Urinary bladder (tissue), 4 donors: ENCODE data around the gene SAMD13. TPM values are rescaled to one million over a fixed set of nuclear protein-coding genes. Genes with fewer than 3 reads are reported as not detected.

Experiments
- DNase-seq: peaks from one replicate; pipeline ENCODE4 v3.0.0-alpha.2; 2015; ENCODE audit errors: extremely low spot score
- H3K27ac ChIP-seq: one replicate; pipeline ENCODE4 v1.5.1; 2013; ENCODE audit warnings: low read depth, mild to moderate bottlenecking, moderate library complexity
- H3K36me3 ChIP-seq: one replicate; pipeline ENCODE4 v1.6.1; 2013; ENCODE audit warnings: mild to moderate bottlenecking, moderate library complexity; ENCODE audit not compliant: insufficient read depth
- H3K4me1 ChIP-seq: one replicate; pipeline ENCODE4 v1.6.1; 2013; ENCODE audit warnings: mild to moderate bottlenecking, moderate library complexity; ENCODE audit not compliant: insufficient read depth
- H3K4me3 ChIP-seq: one replicate; pipeline ENCODE4 v1.5.1; 2013; ENCODE audit warnings: low read depth, low read length
- WGBS: extraction: QIAGEN DNeasy Blood & Tissue Kit; methylation state at CpG from one replicate; pipeline ENCODE4 v1.1.7; 2013; 5-methylcytosine and 5-hydroxymethylcytosine counted together
- polyA plus RNA-seq: library from polyadenylated mRNA; stranded (reverse); fragments of 200-250 nt; gene quantifications from one replicate; pipeline ENCODE4 v1.2.3, GENCODE V29; 2013
- small RNA-seq: library from RNA; depleted of rRNA; stranded (forward); fragments of <200 nt; gene quantifications from one replicate; pipeline ENCODE3, GENCODE V24; 2014
- total RNA-seq: library from RNA; depleted of rRNA; stranded (reverse); fragments of >200 nt; gene quantifications from one replicate; pipeline ENCODE4 v1.2.3, GENCODE V29; 2014
- donor health status: healthy with polysubstance abuse.
- donor health status: healthy.

SAMD13 gene
- total and polyA plus RNA-seq, 2 donors: 1.2 to 8.1 TPM

DNA sequence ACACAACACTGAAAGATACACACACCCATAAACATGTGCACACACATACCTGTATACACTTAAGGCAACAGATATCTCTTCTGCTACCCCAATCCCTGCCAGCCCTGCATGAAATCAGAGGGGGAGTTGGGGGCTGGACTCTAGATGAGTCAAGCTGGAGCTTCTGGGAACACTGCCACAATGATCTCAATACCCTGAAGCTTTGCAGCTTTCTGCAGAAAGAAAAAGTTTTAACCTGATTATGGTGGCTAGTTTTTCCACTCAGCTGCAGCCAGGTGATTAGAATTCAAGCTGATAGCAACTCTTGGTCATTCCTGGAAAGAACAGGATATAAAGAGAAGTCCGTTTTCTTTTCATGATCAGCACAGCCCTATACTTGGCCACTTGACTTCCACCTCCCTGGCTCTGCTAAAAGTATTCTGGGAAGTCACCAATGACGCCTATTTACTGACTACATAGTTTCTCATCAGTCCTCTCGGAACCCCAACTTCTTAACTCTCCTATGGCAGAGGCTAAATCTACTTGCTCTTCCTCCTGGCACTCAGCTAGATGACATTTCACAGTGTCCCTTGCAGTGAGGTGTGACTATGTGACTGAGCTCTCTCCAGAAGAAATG, 76.1 kb downstream of the SAMD13 start:
- Histone ChIP-seq H3K36me3 (no peaks in the 10 kb centered on the region), H3K4me3 (no peak overlapping the region), H3K27ac (no peak overlapping the region), H3K4me1 (no peaks in the 10 kb centered on the region)
- DNase-seq: no peak
- 31% methylated on average over 3 of the region's 3 CpGs for WGBS

DNA sequence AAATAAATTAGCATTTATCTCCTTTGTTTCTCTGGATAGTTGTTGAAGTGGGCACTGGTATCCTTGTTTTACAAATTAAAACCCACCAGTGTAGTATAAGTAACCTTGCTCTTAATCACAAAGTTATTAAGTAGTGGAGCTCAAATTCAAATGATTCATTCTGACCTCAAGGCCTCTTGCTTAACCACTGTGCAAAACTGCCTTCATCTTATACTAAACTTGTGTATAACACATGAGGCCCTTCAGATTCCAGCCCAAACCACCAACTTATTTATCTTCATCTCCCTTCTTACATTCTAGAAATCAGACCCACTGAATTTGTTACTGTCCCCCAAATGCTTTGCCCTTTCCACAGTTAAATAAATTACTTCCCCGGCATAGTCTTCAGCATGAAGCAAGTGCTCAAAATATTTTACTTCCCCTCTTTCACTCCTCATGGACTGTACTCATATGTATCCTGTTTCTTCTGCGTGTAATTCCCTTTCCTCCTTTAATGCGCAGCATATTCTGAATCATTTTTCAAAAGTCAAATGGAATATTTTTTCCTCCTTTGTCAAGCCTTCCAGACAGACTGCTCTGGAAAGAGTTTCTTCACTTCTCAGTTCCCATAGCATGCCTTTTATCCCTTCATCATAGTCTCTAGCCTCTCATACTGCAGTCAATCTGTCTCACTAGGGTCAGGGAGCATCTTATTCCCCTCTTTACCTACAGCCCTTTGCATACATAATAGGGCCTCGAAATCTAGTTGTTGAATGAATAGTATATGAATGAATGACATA, 77.8 kb downstream of the SAMD13 start:
- Histone ChIP-seq H3K4me3 (no peak overlapping the region), H3K4me1 (no peaks in the 10 kb centered on the region), H3K27ac (no peak overlapping the region), H3K36me3 (no peaks in the 10 kb centered on the region)
- no peak for DNase-seq
- 86% methylated on average over 4 of the region's 4 CpGs for WGBS

DNA sequence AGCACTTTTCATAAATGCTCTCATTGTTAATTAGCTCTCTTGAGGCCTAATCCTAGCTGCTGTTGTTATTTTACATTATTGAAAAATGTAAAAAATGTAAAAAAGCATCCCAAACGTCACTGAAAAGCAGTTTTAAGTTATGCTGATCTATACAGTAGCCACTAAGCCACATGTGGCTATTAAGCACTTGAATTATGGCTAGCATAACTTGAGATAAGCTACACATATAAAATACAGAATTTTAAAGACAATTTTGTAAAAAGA, 78.3 kb downstream of the SAMD13 start:
- no peak for DNase-seq
- 77% methylated on average over 1 of the region's 1 CpG for WGBS
- no peaks in the 10 kb centered on the region for H3K36me3 ChIP-seq

DNA sequence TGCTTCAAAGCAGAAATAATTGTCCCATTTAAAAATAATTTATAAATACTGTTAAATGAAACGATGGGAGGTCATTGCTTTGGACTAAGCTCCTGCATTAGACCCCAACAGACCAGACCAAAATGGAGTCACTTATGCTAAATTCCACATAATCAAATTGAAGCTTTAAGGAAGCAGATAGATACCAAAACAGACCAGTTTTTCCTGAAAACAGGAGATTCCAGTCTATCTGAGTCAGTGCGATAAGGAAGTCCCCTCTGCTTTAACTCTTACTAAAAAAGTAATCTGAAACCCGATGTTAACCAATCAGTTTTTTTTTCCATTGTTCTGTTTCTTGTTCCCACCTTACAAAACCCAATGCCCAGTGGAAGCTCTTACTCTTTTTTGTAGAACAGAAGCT, 80.6 kb downstream of the SAMD13 start:
- no peaks in the 10 kb centered on the region for H3K4me1 ChIP-seq
- no peak overlapping the region for H3K27ac ChIP-seq
- 74% methylated on average over 3 of the region's 3 CpGs for WGBS
- no peak for DNase-seq
- H3K4me3 ChIP-seq: no peak overlapping the region
- no peaks in the 10 kb centered on the region for H3K36me3 ChIP-seq

More for the DNA sequence above, 78.3 kb downstream of the SAMD13 start:
- no peaks in the 10 kb centered on the region for H3K4me1 ChIP-seq
- H3K27ac ChIP-seq: no peak overlapping the region
- no peak overlapping the region for H3K4me3 ChIP-seq

DNA sequence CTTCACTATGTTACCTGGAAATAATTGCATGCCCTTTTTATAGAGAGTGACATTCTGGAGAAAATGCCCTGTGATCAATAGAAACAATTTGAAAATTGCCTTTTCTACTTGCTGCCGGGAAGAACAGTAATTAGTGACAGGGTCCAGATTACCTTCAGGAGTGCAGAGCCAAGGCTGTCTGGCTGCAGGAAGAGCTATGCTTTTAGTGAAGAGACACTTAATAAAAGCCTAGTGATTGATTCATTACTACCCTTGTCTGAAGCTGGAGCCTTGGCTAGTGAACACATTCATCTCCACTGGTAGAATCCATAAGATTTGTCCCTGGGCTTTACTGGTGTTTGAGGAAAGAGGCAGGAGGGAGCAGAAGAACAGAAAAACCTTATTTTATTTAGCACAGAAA, 83.8 kb downstream of the SAMD13 start:
- Histone ChIP-seq H3K4me3 (no peak overlapping the region), H3K4me1 (no peaks in the 10 kb centered on the region), H3K36me3 (no peaks in the 10 kb centered on the region), H3K27ac (no peak overlapping the region)
- no peak for DNase-seq
- 72% methylated on average over 1 of the region's 1 CpG for WGBS

DNA sequence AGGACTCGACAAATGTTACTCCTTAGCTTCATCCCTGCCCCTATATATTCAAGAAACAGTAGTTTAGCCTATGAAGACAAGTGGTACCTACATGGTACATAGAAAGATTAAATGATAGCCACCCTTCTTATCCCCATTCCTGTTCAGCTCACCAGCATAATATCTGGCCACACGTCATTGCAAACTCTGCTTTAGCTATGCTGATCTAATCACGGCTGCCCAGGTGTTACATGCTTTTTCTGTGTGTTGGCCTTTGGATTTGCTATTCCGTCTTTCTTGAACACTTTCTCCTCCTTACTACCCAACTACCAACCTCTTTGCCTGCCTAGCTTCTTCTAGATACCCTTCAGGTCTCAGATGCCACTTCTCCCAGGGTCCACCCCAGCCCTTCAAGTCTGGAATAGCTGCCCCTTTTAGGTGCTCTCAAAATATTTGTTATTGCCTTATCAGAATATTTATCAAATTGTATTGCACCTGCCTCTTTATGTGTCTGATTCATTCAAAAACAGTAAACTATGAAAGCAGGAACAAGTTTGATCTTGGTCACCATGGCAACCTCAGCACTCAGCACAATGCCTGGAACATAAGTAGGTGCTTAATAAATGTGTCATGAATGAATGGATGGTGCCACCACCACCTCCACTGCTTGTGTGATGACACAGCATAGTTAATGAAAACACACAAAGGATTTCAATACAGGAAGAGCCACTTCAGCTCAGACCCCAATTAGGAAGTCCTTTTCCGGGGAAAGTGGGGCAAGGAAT, 85.4 kb downstream of the SAMD13 start:
- Histone ChIP-seq H3K4me1 (no peaks in the 10 kb centered on the region), H3K27ac (no peak overlapping the region), H3K4me3 (no peak overlapping the region), H3K36me3 (no peaks in the 10 kb centered on the region)
- WGBS: 91% methylated on average over 5 of the region's 5 CpGs
- DNase-seq: no peak

DNA sequence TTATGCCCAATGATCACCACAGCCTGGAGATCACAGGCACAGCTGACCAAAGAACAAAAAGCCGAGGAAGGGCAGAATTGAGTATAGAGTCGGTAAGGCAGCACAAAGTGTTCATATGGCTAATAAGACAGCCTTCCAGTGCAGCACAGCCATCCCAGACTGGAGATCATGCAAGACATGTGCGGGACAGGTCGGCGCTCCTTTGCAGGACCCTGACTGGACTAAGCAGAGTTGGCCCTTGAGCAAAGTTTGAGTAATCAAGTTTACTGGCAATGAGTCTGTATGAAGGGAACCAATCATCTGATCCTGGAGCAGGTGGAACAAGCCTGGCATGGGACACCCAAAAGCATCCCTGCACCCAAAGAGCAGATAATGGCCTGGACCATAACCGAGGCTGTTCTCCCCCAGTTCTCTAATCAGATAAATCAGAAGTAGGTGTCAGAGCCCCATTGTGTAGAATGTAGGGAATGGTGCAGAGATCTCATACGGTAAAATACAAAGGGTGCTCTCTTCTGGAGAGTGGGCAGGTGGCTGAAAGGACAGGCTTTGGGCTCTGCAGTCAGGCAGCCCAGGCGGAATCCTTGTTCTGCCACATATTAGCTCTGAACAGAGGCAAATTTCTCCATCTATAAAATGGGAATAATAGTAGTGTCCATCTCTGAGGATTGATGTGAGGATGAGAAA, 86.1 kb downstream of the SAMD13 start:
- Histone ChIP-seq H3K36me3 (no peaks in the 10 kb centered on the region), H3K4me3 (no peak overlapping the region), H3K4me1 (no peaks in the 10 kb centered on the region), H3K27ac (no peak overlapping the region)
- 74% methylated on average over 8 of the region's 8 CpGs for WGBS
- DNase-seq: no peak

DNA sequence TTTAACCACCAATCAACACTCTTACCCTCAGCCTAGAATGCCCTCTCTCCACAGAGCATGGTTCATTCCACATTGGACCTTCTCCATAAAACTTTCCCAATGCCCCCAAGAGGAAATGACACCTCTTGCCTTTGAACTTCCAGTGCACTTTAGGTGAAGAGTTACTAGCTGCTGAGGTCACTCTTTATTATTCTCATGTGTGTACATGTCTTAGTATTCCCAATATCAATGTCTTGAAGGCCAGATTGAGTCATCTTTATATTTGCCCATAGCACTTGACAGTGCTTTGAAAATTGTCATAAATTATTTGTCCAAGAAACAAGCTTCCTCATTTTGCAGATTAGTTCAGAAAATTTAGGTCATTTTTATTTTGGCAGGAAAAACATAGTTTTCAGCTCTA, 88.7 kb downstream of the SAMD13 start:
- no peaks in the 10 kb centered on the region for H3K36me3 ChIP-seq

DNA sequence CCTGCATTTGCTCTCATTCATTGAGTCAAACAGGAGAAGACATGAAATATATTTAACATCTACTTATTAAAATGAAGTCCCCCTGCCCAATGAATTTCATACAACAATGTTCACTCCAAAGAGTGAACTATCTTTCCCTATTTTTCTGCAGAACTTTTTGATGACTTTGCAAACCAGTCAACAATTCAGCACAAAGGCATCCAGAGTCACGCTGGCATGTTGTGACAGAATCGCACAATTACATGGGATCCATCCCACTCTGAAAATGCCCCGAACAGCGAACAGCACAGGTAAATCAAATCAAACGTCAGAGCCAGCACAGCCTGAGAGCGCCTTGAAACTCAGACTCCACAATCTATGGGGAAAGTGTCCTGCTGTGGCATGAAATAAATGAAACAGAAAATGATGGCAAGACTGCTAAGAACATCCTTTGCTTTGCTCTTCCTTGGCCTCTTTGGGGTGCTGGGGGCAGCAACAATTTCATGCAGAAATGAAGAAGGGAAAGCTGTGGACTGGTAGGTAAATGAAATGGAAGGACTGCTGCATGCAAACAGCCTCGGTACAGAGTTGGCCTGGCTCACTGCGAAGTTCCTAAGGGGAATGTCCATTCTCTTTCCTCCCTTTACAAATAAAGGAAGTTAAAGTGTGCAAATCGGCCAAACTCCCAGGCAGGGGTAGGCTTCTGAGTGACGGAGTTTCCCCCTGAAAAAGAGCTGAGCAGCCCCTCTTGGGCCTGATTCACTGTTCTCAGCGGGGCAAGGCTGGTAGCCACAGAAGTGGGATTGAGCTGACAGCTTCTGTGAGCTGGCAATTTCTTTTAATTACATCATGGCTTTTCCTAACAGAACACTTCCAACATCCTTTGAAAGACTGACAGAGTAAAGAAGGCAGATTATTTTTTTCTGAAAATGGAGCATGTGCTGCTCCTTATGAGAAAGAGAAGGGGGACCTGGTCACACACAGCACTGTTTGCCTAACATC, 97.0 kb downstream of the SAMD13 start, which contains the start of gene DNASE2B:
Gene DNASE2B (plus strand): TSS at position 310 of the 981 bp plus-strand sequence. CDS start 81 bp downstream, at position 391.
- no peak within 1 kb of the TSS for H3K4me3 ChIP-seq
- DNase-seq: no peak
- H3K36me3 ChIP-seq: no peaks in the 10 kb centered on the region

More for the DNA sequence above, 88.7 kb downstream of the SAMD13 start:
- Histone ChIP-seq H3K4me3 (no peak overlapping the region), H3K4me1 (no peaks in the 10 kb centered on the region), H3K27ac (no peak overlapping the region)
- no peak for DNase-seq

More for the DNA sequence above, 97.0 kb downstream of the SAMD13 start, which contains the start of gene DNASE2B:
- no peaks in the 10 kb centered on the region for H3K4me1 ChIP-seq
- WGBS: 86% methylated on average over 11 of the region's 11 CpGs
- no peak within 1 kb of the TSS for H3K27ac ChIP-seq

Small RNA genes within 50 kb of the gene (small RNA-seq; reads per million reads assigned to genes)
- gene RF00410: not detected

Other genes with a start within 250 kb of the SAMD13 start
- gene PRKACB, start 157.4 kb upstream of the SAMD13 start, total RNA-seq: 107 TPM
- gene PRKACB, start 157.4 kb upstream of the SAMD13 start, polyA plus RNA-seq: 33.5 TPM
- gene DNASE2B, start 96.8 kb downstream of the SAMD13 start, total RNA-seq: not detected
- not detected for gene DNASE2B, start 96.8 kb downstream of the SAMD13 start, polyA plus RNA-seq
- 42.2 TPM for gene RPF1, start 177.6 kb downstream of the SAMD13 start, total RNA-seq
- 38.7 TPM for gene RPF1, start 177.6 kb downstream of the SAMD13 start, polyA plus RNA-seq
- 1.2 TPM for gene SPATA1, start 204.7 kb downstream of the SAMD13 start, total RNA-seq
- 0.24 TPM for gene SPATA1, start 204.7 kb downstream of the SAMD13 start, polyA plus RNA-seq
- 27.1 TPM for gene GNG5, start 204.9 kb downstream of the SAMD13 start, total RNA-seq
- 121 TPM for gene GNG5, start 204.9 kb downstream of the SAMD13 start, polyA plus RNA-seq